Liver (tissue), 3 donors: Measurements from ENCODE around the gene MTIF3.

Experiments used
- CTCF ChIP-seq: fragments of 150-350 bp; IDR thresholded peaks from 2 replicates; pipeline ENCODE4 v1.5.1; 2017; ENCODE audit warnings: improper control_type of control experiment, low read depth, low read length; ENCODE audit not compliant: missing input control
- EGR1 ChIP-seq, 2 donors: IDR thresholded peaks; 2 replicates each; pipeline ENCODE4 v1.6.1; 2016 to 2018; ENCODE audit warnings: antibody characterized with exemption in 2 of 2, low read depth in 2 of 2
- FOXA1 ChIP-seq: IDR thresholded peaks from 2 replicates; pipeline ENCODE4 v1.6.1; 2016; ENCODE audit warnings: antibody characterized with exemption
- FOXA2 ChIP-seq: IDR thresholded peaks from 2 replicates; pipeline ENCODE4 v1.6.1; 2016; ENCODE audit warnings: antibody characterized with exemption
- GABPA ChIP-seq, 2 donors: IDR thresholded peaks in 1 of 2; conservative IDR thresholded peaks in 1 of 2; 2 replicates each; pipeline ENCODE4 v1.6.1; 2016; ENCODE audit warnings: antibody characterized with exemption in 2 of 2, mild to moderate bottlenecking in 1 of 2, moderate library complexity in 1 of 2
- HNF4A ChIP-seq, 2 donors: conservative IDR thresholded peaks; 2 replicates each; pipeline ENCODE4 v1.6.1; 2016; ENCODE audit warnings: antibody characterized with exemption in 2 of 2, mild to moderate bottlenecking in 2 of 2
- MAX ChIP-seq: IDR thresholded peaks from 2 replicates; pipeline ENCODE4 v1.6.1; 2016; ENCODE audit warnings: antibody characterized with exemption
- REST ChIP-seq: IDR thresholded peaks from 2 replicates; pipeline ENCODE4 v1.6.1; 2016; ENCODE audit warnings: antibody characterized with exemption, mild to moderate bottlenecking
- RXRA ChIP-seq, 2 donors: IDR thresholded peaks; 2 replicates each; pipeline ENCODE4 v1.6.1; 2017 to 2018; ENCODE audit warnings: antibody characterized with exemption in 2 of 2, mild to moderate bottlenecking in 1 of 2
- SP1 ChIP-seq: IDR thresholded peaks from 2 replicates; pipeline ENCODE4 v1.6.1; 2018; ENCODE audit warnings: antibody characterized with exemption, mild to moderate bottlenecking
- TAF1 ChIP-seq: conservative IDR thresholded peaks from 2 replicates; pipeline ENCODE4 v1.6.1; 2016; ENCODE audit warnings: antibody characterized with exemption, mild to moderate bottlenecking
- YY1 ChIP-seq: IDR thresholded peaks from 2 replicates; pipeline ENCODE4 v1.6.1; 2016; ENCODE audit warnings: antibody characterized with exemption, mild to moderate bottlenecking
- ZBTB33 ChIP-seq: IDR thresholded peaks from 2 replicates; pipeline ENCODE4 v1.6.1; 2016; ENCODE audit warnings: antibody characterized with exemption
- donor health status: healthy.
- donor health status: healthy.

GRCh38 chr13:27440408-27440807 lies 10.0 kb downstream of the MTIF3 start:
- TF ChIP-seq FOXA1, result no peak
- no peak for TF ChIP-seq CTCF
- no peak for TF ChIP-seq MAX
- no peak for TF ChIP-seq YY1
- no peak for TF ChIP-seq TAF1
- TF ChIP-seq ZBTB33, result no peak
- TF ChIP-seq GABPA (IDR thresholded peaks at IDR 0.05 in 1 of 2, conservative IDR thresholded peaks at IDR 0.05 in 1 of 2), result no peak
- TF ChIP-seq RXRA (IDR thresholded peaks at IDR 0.05), result no peak
- no peak for TF ChIP-seq SP1
- TF ChIP-seq REST, result no peak
- no peak for TF ChIP-seq HNF4A (conservative IDR thresholded peaks at IDR 0.05)
- no peak for TF ChIP-seq EGR1 (IDR thresholded peaks at IDR 0.05; ENCODE audit: low read depth in 2 of 2)
- no peak for TF ChIP-seq FOXA2
